ENCODE measurements around the gene BLID. TPM values are rescaled to one million over a fixed set of nuclear protein-coding genes. Genes with fewer than 3 reads are reported as not detected.

BLID gene
- 10 to 100 TPM in 1 of 4 donors, 1 to 10 TPM in 2, not detected in 1; 1.2 to 13.5 (median 5.4) TPM for total RNA-seq

GRCh38 chr11:122115524-122116379, at the start of gene BLID:
Gene BLID, minus strand, starts transcription at chr11:122116215. Its CDS starts 293 bp downstream, at chr11:122115922.
- peak; percentile 82 for ATAC-seq
- no peaks in the 10 kb centered on the region for H3K9me3 ChIP-seq
- 78 to 85% methylated on average over 9 of the region's 11 CpGs for WGBS, 2 donors (ENCODE audit: low coverage in 1 of 2)
- no peak within 1 kb of the TSS for H3K4me3 ChIP-seq
- TF ChIP-seq POLR2A (IDR thresholded peaks at IDR 0.05) (no peak), CTCF (IDR thresholded peaks at IDR 0.05) (peak; percentile 21 to 72 (median 58))
- peak within 1 kb of the TSS; percentile 37 to 57 (median 48) for H3K27ac ChIP-seq
- H3K4me1 ChIP-seq = peaks cover 3 to 18% (median 3%) of the 10 kb centered on the region in 3 donors
- H3K36me3 ChIP-seq = no peaks in the 10 kb centered on the region
- no peaks in the 10 kb centered on the region for H3K27me3 ChIP-seq

- Histone ChIP-seq H3K27me3 (no peaks in the 10 kb centered on the region), H3K4me3 (no peak overlapping the region), H3K27ac (peak overlapping the region in 3 of 4 donors; percentile 78 to 89 (median 86)), H3K36me3 (no peaks in the 10 kb centered on the region), H3K4me1 (peaks cover 16 to 78% (median 28%) of the 10 kb centered on the region in 3 donors), H3K9me3 (no peaks in the 10 kb centered on the region)
- no peak for ATAC-seq
- no peak for TF ChIP-seq POLR2AphosphoS5 (IDR thresholded peaks at IDR 0.05)
- TF ChIP-seq CTCF (IDR thresholded peaks at IDR 0.05) = no peak
- TF ChIP-seq POLR2A (IDR thresholded peaks at IDR 0.05) = no peak
- no peak for TF ChIP-seq EP300 (IDR thresholded peaks at IDR 0.05)
- 77 to 87% methylated on average over 3 of the region's 3 CpGs for WGBS, 2 donors (ENCODE audit: low coverage in 1 of 2)
These were observed 47.2 kb upstream of the BLID start for GRCh38 chr11:122163053-122163819.

GRCh38 chr11:122162095-122162494, 46.1 kb upstream of the BLID start:
- 67 to 89% methylated on average over 1 to 2 of the region's 2 CpGs for WGBS, 2 donors (ENCODE audit: low coverage in 1 of 2)
- Histone ChIP-seq H3K4me3 (no peak overlapping the region), H3K9me3 (no peaks in the 10 kb centered on the region), H3K27me3 (no peaks in the 10 kb centered on the region), H3K27ac (peak overlapping the region; percentile 78 to 89 (median 82)), H3K36me3 (no peaks in the 10 kb centered on the region), H3K4me1 (peaks cover 16 to 73% (median 26%) of the 10 kb centered on the region in 3 donors)
- ATAC-seq = peak; percentile 85
- TF ChIP-seq POLR2AphosphoS5 (IDR thresholded peaks at IDR 0.05) = peak; percentile 85
- no peak for TF ChIP-seq POLR2A (IDR thresholded peaks at IDR 0.05)
- no peak for TF ChIP-seq CTCF (IDR thresholded peaks at IDR 0.05)

- H3K4me3 ChIP-seq = no peak overlapping the region
- 71 to 90% methylated on average over 4 to 5 of the region's 6 CpGs for WGBS, 2 donors (ENCODE audit: low coverage in 1 of 2)
- H3K27ac ChIP-seq = peak overlapping the region; percentile 78 to 89 (median 82)
- no peak for TF ChIP-seq POLR2AphosphoS5 (IDR thresholded peaks at IDR 0.05)
- TF ChIP-seq EP300 (IDR thresholded peaks at IDR 0.05) = no peak
- TF ChIP-seq CTCF (IDR thresholded peaks at IDR 0.05) = no peak
- no peak for TF ChIP-seq POLR2A (IDR thresholded peaks at IDR 0.05)
- ATAC-seq = no peak
- H3K4me1 ChIP-seq = peaks cover 17 to 67% (median 26%) of the 10 kb centered on the region in 3 donors
- no peaks in the 10 kb centered on the region for H3K36me3 ChIP-seq
- no peaks in the 10 kb centered on the region for H3K27me3 ChIP-seq
- H3K9me3 ChIP-seq = no peaks in the 10 kb centered on the region
These were observed 45.0 kb upstream of the BLID start for GRCh38 chr11:122160841-122161590.
